ENCODE data around the gene ITGAE.
"Not testable (repeated sequence)": the region's sequence is repeated elsewhere in the genome, so short reads cannot be mapped to it uniquely, and the experiment has no call there.

Gene ITGAE, protein sequence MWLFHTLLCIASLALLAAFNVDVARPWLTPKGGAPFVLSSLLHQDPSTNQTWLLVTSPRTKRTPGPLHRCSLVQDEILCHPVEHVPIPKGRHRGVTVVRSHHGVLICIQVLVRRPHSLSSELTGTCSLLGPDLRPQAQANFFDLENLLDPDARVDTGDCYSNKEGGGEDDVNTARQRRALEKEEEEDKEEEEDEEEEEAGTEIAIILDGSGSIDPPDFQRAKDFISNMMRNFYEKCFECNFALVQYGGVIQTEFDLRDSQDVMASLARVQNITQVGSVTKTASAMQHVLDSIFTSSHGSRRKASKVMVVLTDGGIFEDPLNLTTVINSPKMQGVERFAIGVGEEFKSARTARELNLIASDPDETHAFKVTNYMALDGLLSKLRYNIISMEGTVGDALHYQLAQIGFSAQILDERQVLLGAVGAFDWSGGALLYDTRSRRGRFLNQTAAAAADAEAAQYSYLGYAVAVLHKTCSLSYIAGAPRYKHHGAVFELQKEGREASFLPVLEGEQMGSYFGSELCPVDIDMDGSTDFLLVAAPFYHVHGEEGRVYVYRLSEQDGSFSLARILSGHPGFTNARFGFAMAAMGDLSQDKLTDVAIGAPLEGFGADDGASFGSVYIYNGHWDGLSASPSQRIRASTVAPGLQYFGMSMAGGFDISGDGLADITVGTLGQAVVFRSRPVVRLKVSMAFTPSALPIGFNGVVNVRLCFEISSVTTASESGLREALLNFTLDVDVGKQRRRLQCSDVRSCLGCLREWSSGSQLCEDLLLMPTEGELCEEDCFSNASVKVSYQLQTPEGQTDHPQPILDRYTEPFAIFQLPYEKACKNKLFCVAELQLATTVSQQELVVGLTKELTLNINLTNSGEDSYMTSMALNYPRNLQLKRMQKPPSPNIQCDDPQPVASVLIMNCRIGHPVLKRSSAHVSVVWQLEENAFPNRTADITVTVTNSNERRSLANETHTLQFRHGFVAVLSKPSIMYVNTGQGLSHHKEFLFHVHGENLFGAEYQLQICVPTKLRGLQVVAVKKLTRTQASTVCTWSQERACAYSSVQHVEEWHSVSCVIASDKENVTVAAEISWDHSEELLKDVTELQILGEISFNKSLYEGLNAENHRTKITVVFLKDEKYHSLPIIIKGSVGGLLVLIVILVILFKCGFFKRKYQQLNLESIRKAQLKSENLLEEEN

DNA sequence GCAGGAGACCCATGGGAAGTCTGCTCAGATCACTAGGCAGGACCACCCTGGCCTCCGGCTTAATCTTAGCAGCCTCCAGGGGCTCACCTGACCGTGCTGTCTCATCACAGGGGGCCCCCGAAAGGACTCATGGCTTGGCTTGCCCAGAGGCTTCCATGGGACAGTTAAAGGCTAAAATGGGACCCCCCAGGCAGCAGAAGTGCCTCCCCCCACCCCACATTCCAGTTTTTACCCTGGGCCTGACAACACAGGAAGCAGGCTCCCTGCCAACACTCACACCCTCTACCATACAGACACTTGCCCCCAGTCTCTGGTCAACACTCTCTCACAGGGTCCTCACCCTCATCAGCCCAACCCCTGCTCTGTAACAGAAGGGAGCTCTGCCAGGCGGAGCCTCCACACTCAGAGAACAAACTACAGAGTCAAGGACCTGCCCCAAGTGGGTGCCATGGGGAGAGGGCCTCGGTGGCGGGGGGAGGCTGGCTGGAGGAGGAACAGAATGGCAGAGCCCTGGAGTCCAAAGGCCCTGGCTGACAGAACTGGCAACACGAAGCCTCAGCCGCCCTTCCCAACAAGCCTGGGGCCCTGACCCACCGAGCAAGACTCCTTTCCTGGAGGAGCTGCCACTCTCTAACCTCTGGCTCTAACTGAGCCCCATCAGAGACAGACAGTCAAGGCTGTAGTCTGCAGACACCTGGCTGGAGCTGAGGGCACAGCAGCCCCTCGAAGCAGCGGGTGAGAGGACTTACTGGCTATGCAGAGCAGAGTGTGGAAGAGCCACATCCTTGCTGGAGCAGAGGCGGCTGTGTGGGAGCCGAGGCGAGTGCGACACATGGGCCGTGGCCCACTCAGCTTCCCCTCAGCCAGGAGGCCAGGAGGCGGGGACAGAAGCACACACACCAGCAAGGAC, at the start of gene ITGAE:
Gene ITGAE, minus strand, starts transcription at position 827 of the 910 bp plus-strand sequence. Its CDS starts 44 bp downstream, at position 783.
- in situ Hi-C loops (cut with MboI; ENCODE audit: low sequenced_read_pairs), result no loop called here

DNA sequence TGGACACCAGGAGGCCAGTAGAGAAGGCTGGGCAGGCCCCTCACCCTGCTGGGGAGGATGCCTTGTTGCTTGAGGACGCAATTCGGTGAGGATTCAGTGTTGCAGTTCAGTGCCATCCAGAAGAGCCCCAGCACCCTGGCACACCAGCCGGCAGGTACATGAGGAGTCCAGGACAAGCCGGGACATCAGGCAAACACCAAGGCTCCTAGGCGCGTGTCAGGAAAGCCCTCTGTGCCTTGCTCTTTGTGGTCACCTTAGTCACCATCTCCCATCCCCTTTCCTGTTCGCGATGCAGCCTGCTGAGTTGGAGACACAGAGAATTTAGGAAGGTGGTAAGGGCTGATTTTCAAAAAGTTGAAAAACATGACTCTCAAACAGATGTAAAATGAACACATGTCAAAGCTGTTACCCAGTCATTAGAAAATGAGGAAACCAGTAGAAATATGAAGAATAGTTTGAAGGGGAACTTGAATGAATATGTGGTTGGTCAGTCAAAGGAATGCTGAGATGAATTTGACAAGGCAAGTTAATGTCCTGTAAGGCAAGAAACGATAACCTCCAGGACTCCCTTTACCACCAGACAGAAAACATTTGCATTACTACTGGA, 47.3 kb upstream of the ITGAE start:
- in situ Hi-C loops (cut with MboI; ENCODE audit: low sequenced_read_pairs), result no loop called here

DNA sequence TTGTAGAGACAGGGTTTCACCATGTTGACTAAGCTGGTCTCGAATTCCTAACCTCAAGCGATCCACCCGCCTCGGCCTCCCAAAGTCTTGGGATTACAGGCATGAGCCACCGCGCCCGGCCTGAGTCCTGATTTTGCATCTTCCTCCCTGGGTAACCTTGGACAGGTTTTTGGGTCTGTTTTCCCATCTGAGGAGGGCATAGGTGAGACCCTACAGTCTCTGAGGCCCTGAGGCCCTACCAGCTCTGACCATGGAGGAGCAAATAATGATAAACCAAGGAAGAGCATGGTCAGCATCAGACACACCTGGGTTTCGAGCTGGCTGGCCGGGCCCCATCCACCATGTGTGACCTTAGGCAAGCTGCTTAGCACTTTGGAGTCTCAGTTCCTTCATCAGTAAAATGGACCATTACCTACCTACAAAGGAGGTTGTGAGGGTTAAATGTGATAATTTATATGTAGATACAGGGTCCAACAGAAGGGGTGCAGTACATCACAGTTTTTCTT, 46.2 kb upstream of the ITGAE start:
- in situ Hi-C loops (cut with MboI; ENCODE audit: low sequenced_read_pairs), result no loop called here

DNA sequence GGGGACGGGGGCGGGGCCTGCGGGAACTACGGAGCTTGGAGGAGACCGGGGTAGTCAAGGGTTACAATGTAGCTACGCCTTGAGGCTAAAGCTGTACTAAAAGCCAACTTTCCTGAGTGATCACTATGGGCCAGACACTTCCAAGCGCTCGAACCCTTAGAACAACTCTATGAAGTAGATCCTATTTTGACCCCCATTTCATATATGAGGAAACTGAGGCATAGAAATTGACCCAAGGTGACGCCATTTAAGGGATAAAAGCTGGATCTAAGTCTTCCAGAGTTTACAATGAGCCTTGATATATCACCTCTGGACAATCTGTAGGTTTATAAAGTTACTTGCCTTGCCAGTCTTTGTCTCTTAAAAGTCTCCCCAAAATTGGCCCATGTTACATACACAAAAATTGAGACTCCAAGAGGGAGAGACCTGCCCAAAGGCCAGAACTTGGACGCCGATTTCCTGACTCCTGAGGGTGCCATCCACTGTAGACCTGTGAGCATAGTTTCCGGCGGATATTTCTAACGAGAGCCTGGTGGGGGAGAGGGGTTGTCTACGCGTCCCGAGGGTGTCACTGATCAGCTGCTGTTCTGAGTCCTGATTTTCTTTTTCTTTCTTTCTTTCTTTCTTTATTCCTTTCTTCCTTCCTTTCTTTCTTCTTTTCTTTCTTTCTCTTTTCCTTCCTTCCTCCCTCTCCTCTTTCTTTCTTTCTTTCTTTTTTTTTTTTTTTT, 45.6 kb upstream of the ITGAE start:
- in situ Hi-C loops (cut with MboI; ENCODE audit: low sequenced_read_pairs), result no loop called here

DNA sequence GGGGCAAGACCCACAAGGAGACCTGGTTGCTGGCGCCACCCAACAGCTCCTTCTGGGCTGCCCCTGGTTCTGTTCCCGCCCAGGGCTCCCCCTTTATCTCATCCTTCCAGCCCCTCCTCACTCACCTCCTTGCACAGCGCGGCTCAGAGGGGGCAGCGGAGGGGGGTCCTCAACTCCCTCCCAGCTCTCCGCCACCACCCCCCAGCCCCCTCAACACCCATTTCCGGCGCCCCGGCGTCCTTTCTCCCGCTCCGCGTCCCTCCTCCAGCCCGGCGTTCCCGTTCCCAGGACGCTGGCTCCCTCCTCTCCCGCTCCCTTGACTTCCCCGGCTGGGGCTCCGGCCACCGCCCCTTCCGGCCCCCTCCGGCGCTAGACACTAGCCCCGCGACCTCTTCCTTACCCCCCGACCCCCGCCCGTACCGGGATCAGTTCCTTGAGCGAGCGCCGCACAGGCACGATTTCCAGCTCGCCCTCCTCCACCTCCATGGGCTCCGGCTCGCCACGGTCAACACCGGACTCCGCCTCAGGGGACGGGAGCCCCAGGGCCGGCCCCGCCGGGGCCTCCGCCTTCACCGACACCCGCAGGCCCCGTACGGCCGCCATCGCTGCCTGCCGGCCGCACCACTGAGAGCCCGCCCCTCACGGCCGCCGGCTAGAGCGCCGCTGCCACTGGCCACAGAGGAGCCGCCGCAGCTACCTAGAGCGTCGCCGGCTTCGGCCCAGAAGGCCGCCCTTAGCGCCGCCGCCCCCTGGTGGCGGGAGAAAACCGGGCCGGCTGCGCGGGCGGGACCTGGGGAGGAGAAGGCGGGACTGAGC, 44.8 kb upstream of the ITGAE start, which contains the start of gene NCBP3:
Gene NCBP3, minus strand, starts transcription at position 626 of the 816 bp plus-strand sequence. Its CDS starts 23 bp downstream, at position 603.
- in situ Hi-C loops (cut with MboI; ENCODE audit: low sequenced_read_pairs), result no loop called here

DNA sequence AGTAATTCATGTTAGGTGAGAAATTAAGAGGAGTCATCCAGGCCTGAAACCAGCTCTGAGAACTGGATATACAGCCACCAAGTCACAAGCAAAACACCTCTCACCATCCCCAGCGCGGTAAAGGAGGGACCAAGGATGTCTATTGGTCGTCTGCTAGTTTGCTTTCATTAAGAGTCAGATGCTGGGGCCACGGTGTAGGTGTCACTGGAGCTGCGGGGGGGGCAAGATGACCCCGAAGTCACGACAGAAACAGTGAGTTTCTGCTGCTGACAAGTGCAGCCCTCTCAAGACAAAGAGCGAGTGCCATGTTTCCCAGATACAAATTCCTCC, 44.3 kb upstream of the ITGAE start:
- in situ Hi-C loops (cut with MboI; ENCODE audit: low sequenced_read_pairs), result no loop called here

DNA sequence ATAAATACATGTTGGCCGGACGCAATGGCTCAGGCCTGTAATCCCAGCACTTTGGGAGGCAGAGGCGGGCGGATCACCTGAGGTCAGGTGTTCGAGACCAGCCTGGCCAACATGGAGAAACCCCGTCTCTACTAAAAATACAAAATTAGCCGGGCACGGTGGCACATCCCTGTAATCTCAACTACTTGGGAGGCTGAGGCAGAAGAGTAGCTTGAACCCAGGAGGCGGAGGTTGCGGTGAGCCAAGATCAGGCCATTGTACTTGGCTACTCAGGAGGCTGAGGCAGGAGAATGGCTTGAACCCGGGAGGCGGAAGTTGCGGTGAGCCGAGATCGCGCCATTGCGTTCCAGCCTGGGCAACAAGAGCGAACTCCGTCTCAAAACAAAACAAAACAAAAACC, 43.6 kb upstream of the ITGAE start:
- in situ Hi-C loops (cut with MboI; ENCODE audit: low sequenced_read_pairs), result not testable (repeated sequence)

DNA sequence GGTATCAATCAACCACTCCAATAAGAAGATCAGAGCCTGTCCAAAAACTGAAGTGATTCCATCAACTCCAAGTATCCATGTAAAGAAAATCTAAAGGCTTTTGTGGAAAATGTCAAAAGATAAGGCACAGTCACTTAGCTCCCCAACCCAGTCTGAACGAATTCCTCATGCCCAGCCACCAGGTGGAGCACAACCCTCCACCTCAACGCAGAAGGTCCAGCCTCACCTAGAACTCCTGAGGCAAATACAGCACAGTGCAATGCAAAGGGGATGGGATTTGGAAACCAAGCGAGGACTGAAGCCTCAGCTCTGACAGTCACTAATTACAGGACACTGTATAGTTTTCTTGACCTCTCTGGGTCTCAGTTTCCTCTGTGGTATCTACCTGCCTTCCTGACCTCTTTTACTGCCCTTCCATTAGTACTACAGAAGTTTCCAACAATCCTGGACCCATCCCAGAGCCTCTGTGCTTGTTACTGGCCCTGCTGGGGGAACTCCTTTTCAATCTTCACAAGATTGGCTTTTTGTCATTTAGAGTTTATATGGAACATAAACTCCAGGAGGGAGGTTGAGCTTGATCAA, 43.0 kb upstream of the ITGAE start:
- in situ Hi-C loops (cut with MboI; ENCODE audit: low sequenced_read_pairs), result no loop called here

DNA sequence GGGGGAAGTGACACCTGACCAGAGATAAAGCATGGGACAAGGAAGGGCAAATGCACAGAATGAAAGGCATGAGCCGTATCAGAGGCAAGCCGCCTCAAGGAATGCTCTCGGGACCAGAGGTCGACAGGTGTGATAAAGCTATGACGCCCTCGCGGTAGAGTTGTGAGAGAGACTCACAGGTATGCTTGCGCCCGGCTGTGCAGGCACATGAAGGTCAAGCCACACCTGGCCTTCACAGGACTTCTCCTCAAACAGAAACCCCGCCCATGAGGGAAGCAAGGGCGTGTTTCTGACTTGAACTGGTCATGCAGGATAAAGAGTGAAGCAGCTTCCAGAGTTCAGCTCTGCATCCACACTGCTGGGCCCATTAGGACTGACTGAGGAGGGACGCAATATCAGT, 37.2 kb upstream of the ITGAE start:
- in situ Hi-C loops (cut with MboI; ENCODE audit: low sequenced_read_pairs), result no loop called here

DNA sequence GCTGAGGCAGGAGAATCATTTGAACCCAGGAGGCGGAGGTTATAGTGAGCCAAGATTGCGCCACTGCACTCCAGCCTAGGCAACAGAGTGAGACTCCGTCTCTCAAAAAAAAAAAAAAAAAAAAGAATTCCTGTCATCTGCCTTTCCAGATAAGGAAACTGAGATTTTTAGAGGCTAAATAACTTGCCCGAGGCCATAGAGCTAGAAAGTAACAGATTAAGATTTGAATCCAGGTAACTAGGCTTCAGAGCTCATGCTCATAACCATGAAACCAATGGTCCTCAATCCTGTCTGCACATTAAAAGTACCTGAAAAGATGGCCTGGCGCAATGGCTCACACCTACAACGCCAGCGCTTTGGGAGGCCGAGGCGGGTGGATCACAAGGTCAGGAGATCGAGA, 35.6 kb upstream of the ITGAE start:
- in situ Hi-C loops (cut with MboI; ENCODE audit: low sequenced_read_pairs), result no loop called here

DNA sequence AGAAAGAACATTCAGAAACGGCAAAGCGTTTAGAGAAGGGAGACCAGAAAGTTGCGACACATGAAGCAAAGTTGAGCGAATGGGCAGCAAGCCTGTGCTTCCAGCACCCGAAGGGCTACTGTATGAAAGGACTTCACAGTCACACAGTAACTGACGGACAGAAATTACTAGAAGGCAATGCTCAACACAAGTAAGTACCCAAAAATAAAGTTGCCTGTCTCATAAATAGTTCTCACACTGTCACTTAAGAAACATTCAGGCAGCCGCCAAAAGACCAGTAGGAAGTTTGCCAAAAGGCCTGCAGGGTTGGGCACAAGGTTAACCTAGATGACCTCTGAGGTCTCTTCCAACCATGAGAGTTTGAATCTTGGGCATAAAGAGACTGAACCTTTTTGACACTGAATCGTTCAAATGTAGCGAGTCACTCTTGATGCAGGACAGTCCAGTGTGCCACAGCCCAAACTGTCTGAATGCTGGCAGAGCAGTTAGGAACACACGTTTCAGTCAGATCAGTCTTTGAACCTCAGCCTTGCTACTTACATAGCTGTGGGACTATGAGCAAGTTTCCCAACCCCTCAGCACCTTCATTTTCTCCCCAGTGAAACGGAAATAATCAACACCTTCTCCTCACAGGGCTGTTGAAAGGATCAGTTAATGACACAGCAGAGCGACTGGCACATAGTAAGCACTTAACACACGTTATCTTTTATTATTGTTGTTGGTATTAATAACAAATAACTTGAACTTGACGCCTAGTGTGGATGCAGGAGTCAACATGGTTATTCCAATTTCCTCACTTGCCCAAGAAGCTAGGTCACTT, 34.6 kb upstream of the ITGAE start:
- in situ Hi-C loops (cut with MboI; ENCODE audit: low sequenced_read_pairs), result no loop called here

DNA sequence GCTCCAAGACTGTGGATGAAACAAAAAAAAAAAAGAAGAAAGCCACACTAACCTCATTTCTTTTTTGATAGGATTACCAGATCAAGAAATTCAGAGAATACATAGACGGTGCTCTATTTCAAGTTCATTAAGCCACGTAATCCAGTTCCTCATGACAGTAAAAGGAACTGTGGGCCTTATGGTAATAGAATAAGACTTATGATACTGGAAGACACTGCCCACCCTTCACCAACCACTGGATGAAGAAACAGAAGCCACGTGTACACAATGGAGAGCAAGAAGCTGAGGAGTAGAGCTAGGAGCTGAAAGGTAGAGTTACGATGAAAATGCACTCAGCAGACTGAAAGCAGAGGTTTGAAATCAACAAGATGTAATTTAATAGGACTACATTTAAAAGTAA, 33.8 kb upstream of the ITGAE start:
- in situ Hi-C loops (cut with MboI; ENCODE audit: low sequenced_read_pairs), result no loop called here

DNA sequence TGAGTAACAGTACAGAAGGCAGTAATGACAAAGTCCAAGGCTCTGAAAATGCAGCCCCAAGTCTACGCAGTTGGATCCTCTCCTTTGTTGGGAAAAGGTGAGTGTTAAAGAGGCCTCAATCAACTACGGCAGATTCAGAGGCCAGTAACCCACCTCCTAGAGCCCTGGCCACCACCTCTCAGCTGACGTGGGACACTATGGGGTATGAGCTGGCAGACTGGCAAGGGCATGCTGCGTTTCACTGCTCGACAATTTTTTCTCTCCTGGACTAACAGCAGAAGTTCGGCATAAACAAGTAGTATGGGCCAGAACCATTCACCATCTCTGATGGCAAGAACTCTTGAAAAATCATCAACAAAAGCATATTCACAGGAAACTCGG, 27.9 kb upstream of the ITGAE start:
- in situ Hi-C loops (cut with MboI; ENCODE audit: low sequenced_read_pairs), result no loop called here

DNA sequence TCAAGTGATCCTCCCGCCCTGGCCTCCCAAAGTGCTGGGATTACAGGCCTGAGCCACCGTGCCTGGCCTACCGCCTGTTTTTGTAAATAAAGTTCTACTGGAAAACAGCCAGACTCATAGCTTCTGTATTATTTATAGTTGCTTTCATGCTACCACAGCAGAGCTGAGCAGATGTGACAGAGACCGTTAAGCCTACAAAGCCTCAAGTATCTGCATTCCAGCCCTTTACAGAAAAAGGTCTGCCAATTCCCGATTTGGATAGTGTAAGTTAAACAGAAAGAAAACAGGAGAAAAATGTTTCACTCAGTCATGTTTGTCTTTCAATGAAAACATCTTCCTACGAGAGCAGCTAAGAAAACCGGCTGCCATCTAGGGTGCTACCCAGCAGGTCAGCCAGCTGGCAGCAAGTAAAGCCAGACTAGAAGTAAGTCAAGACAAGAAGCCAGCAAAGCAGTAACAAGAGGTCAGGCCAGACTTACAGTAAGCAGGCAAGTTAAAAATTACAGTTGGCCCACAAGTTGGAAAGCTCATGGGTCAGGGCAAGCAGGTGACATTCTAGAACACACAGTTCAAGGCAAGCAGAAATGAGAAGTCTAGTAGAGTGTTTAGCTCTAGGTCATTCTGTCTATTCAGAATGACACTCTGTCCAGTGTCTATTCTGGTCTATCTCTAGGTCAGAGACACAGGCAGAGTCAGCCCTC, 27.3 kb upstream of the ITGAE start:
- in situ Hi-C loops (cut with MboI; ENCODE audit: low sequenced_read_pairs), result no loop called here

DNA sequence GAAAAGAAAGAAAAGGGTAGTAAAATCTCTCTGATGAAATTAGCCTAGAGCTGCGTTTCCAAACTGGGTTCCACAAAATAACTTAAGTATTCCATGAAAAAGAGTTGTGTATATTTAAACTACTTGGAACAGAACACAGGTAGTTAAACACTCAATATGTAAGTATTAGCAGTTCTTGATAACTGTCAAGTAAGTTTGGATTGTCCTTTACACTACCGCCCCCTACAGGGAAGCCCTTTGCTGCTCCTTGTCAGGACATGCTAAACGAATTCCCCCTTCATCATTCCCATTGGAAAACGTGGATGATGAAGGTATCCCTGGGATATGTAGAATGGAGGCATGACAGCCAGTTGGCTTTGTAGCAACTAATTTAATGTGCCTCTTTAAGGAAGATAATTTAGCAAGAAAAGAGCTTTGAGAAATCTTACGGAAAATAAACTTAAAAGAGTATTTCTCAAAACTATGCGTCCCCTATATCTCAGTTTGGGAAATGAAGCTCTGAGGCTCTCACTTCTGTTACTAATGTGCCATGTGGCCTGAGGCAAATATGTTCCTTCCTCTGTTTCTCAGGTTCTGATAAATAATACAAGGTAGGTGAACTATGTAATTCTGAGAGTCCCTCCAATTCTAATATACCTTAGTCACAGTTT, 26.3 kb upstream of the ITGAE start:
- in situ Hi-C loops (cut with MboI; ENCODE audit: low sequenced_read_pairs), result no loop called here

DNA sequence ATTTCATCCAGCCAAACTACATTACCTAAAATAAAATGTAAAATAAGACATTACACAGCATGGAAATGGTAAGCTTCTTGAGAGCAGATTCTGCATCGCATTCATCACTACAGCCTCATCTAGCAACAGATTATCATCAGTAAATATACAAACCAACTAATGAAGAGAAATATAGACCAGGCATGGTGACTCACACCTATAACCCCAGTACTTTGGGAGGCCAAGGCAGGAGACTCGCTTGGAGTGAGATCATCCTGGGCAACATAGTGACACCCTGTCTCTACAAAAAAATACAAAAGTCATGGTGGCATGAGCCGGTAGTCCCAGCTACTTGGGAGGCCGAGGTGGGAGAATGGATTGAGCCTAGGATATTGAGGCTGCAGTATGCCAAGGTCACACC, 25.2 kb upstream of the ITGAE start:
- in situ Hi-C loops (cut with MboI; ENCODE audit: low sequenced_read_pairs), result no loop called here

Data from hTERT RPE-1 (cell line).